Measurements from ENCODE around the gene MMD2. TPM values are rescaled to one million over a fixed set of nuclear protein-coding genes. Genes with fewer than 3 reads are reported as not detected.

Gene MMD2
- total RNA-seq, 4 donors from 2014 or later, result not detected

DNA sequence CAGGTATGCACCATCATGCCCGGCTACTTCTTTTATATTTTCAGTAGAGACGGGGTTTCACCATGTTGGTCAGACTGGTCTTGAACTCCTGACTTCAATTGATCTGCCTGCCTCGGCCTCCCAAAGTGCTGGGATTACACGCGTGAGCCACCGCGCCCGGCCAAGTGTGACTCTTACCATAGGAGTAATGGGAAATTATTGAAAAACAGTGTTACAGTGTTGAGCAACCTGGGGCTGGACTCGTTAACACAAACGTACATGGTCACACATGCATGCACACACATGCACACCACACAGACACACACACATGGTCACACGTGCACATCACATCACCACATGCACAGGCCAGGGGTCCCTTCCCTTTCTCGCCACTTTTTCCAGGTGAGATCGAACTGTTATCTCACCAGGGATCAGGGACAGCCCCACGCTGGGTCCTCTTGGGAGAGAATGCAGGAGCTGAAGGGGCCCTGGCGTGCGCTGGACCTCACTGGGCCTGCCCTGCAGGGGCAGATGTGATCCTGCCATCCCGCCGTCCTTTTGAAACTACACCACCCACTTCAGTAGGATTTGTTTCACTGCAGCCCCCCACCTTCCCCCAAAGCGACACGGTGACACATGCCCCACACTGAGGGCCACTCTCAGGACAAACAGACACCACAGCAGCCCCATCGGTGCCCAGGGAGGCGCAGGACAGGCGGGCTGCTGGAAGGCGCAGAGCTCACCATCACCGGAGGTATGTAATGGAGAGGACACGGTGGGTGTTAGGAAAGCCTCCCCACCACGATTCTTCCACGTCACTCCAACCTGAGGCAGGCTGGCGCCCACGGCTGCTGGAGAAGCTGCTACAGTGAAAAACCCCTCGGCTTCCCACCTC lies 85.7 kb downstream of the MMD2 start:
- no peak for ATAC-seq (ENCODE audit: low FRiP score)
- no peak for DNase-seq (ENCODE audit: low spot score)
- TF ChIP-seq, protein P1, sequence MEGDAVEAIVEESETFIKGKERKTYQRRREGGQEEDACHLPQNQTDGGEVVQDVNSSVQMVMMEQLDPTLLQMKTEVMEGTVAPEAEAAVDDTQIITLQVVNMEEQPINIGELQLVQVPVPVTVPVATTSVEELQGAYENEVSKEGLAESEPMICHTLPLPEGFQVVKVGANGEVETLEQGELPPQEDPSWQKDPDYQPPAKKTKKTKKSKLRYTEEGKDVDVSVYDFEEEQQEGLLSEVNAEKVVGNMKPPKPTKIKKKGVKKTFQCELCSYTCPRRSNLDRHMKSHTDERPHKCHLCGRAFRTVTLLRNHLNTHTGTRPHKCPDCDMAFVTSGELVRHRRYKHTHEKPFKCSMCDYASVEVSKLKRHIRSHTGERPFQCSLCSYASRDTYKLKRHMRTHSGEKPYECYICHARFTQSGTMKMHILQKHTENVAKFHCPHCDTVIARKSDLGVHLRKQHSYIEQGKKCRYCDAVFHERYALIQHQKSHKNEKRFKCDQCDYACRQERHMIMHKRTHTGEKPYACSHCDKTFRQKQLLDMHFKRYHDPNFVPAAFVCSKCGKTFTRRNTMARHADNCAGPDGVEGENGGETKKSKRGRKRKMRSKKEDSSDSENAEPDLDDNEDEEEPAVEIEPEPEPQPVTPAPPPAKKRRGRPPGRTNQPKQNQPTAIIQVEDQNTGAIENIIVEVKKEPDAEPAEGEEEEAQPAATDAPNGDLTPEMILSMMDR (IDR thresholded peaks at IDR 0.05), result no peak

DNA sequence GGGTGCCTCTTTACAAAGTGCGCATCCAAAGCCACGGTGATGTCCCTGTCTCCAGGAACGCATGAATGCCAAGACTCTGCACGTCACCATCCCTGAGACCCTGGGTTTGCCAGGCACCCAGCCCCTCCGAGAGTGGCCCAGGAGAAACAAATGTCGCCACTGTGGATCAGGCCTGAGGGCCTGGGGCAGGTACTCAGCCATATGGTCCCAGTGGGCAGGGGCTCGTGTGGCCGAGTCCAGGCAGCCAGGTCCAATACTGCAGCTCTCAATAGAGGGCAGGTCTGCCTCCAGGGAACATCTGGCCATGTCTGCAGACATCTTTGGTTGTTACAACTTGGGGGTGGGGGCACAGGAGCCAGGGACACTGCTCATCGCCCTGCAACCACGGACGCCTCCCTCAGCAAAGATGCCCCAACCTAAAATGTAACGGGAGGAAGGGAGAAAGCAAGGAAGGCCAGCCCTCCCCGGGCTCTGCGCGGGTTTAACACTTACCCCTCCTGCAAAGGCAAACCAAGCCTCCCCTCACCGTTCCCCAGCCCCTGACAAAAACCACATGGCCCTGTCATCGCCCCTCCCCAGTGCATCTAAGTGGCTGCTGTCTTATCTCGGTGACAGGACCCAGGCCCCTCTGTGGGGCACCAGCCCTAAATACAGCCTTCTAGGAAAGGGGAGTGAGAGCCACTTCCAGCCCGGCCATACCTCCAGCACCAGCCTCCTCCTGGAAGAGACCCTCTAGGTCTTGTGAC lies 86.9 kb downstream of the MMD2 start:
- TF ChIP-seq, protein P1 (IDR thresholded peaks at IDR 0.05), result no peak
- ATAC-seq (ENCODE audit: low FRiP score), result no peak
- no peak for DNase-seq (ENCODE audit: low spot score)

DNA sequence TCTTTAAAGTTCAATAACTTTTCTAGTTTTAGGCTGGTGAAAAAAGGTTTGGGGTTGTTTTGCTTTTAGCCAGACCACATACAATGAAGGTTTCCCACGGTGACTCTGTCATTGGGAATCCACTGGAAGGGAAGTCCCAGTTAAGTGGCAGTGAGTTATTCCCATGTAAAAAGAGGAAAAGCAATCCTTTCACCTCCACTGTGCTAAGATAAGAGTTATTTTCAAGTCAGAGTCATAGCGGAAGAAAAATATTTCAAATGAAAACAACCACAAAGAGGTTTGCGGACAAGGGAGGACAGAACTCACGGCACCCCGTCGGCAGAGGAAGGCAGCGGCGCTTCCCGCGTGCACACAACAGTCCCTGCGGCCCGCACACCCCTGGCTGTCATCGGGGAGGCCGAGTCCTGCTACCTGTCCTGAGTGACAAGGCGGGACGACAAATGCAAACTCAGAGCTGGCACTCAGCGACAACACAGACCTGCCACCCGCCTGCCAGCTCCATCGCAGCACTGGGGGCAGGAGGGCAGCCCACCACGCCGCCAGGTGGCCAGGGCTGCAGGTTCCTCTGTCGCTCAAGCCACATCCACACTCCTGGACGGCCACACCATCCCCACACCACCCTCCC lies 87.8 kb downstream of the MMD2 start:
- TF ChIP-seq, protein P1 (IDR thresholded peaks at IDR 0.05), result no peak
- DNase-seq (ENCODE audit: low spot score) (no peak), ATAC-seq (ENCODE audit: low FRiP score) (no peak)

DNA sequence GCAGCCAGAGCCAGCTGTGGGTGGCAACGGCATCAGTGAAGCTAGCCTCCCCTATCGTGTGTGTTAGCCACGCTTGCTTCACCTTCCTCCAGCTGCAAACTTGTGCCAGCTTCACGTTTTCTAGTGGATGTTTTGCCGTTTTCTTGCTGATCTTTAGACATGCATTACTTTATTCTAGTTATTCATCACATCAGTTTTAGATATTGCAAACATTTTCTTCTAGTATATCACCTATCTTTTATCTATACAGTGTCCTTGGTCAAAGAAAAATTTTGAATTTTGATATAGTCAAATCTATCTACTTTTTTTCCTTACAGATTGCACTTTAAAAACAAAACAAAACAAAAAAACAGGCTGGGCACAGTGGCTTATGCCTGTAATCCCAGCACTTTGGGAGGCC lies 90.5 kb downstream of the MMD2 start:
- ATAC-seq (ENCODE audit: low FRiP score) (no peak), DNase-seq (ENCODE audit: low spot score) (no peak)
- TF ChIP-seq, protein P1 (IDR thresholded peaks at IDR 0.05), result no peak

DNA sequence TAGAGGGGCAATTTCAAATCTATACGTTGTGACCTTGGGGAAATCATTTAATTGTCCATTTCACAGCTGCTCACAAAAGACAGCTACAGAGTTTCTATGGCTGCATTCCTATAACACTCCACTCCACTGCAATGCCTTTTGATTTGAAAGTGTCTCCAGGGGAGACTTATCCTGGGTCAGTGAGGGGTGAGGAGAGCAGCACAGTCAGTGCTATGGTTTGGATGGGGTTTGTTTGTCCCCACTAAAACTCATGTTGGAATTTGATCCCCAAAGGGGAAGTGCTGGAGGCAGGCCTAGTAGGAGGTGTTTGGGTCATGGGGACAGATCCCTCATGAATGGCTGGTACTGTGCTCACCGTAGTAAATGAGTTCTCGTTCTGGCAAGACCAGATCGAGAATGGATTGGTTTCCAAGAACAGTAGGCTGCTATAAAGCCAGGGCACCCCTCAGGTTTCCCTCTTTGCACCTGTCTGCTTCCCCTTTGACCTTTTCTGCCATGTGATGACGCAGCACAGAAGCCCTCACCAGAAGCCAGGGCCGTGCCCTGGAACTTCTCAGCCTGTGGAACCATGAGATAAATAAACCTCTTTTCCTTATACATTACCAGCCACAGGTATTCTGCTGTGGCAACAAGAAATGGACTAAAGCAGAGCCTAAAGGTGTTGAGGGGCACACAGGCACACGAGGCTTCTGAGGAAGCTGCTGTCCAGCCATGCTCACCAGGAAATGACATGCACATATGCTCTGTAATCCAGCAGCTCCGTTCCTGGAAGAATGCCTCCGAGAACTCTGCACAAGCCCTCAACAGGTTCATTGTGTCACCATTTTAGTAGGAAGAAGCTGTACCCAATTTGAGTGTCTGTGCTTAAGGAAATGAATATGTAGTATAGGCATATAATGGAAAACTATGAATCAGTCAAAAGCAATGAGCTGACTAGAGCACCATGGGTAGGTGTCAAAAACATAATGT lies 92.2 kb downstream of the MMD2 start:
- no peak for ATAC-seq (ENCODE audit: low FRiP score)
- TF ChIP-seq, protein P1 (IDR thresholded peaks at IDR 0.05), result no peak
- no peak for DNase-seq (ENCODE audit: low spot score)

DNA sequence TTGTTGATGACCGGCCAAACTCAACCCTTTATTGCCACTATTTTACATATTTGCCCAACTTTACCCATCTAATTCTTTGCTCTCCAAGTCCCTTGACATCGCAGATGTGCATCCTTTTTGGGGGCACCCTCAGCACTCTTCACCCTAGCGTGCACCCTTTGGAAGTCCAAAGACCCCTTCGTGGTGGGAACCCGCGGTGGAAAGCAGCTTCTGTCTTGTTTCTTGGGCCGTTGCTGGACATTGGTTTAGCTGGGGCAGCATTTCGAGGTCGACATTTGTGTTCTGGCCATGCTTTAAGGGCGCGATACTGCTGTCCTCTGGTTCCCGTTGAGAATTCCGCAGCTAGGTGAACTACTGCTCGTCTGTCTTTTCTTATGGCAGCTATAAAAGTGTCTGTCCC lies 96.8 kb downstream of the MMD2 start:
- TF ChIP-seq, protein P1 (IDR thresholded peaks at IDR 0.05), result no peak
- DNase-seq (ENCODE audit: low spot score), result no peak
- ATAC-seq (ENCODE audit: low FRiP score), result no peak
